Measurements from ENCODE around the gene ITPR2.

ITPR2 gene

GRCh38 chr12:26347300-26347699 lies 485.7 kb downstream of the ITPR2 start:
- no peak for TF ChIP-seq CTCF (IDR thresholded peaks at IDR 0.05; ENCODE audit: low read depth, low read length)

GRCh38 chr12:26346736-26347135 lies 486.3 kb downstream of the ITPR2 start:
- TF ChIP-seq CTCF (IDR thresholded peaks at IDR 0.05; ENCODE audit: low read depth, low read length): no peak
- no peak overlapping the region for H3K4me3 ChIP-seq (ENCODE audit: low read depth, low read length)

More at GRCh38 chr12:26347300-26347699, 485.7 kb downstream of the ITPR2 start:
- no peak overlapping the region for H3K4me3 ChIP-seq (ENCODE audit: low read depth, low read length)

- TF ChIP-seq CTCF (IDR thresholded peaks at IDR 0.05; ENCODE audit: low read depth, low read length): no peak
- H3K4me3 ChIP-seq (ENCODE audit: low read depth, low read length): no peak overlapping the region
Measured at GRCh38 chr12:26345471-26346003, 487.5 kb downstream of the ITPR2 start.

GRCh38 chr12:26341491-26341890 lies 491.5 kb downstream of the ITPR2 start:
- TF ChIP-seq CTCF (IDR thresholded peaks at IDR 0.05; ENCODE audit: low read depth, low read length): no peak
- H3K4me3 ChIP-seq (ENCODE audit: low read depth, low read length): no peak overlapping the region

GRCh38 chr12:26340649-26341048 lies 492.3 kb downstream of the ITPR2 start:
- TF ChIP-seq CTCF (IDR thresholded peaks at IDR 0.05; ENCODE audit: low read depth, low read length): no peak

GRCh38 chr12:26339976-26340375 lies 493.0 kb downstream of the ITPR2 start:
- no peak overlapping the region for H3K4me3 ChIP-seq (ENCODE audit: low read depth, low read length)
- no peak for TF ChIP-seq CTCF (IDR thresholded peaks at IDR 0.05; ENCODE audit: low read depth, low read length)

More at GRCh38 chr12:26340649-26341048, 492.3 kb downstream of the ITPR2 start:
- H3K4me3 ChIP-seq (ENCODE audit: low read depth, low read length): no peak overlapping the region

- no peak overlapping the region for H3K4me3 ChIP-seq (ENCODE audit: low read depth, low read length)
- TF ChIP-seq CTCF (IDR thresholded peaks at IDR 0.05; ENCODE audit: low read depth, low read length): no peak
Measured at GRCh38 chr12:26338586-26339572, 494.1 kb downstream of the ITPR2 start.
